Hepatocyte (in vitro differentiated cells): ENCODE measurements around the gene SATB2.

Source experiments
- CTCF ChIP-seq: fragments of 200-600 bp; sonication (generic); IDR thresholded peaks from 2 replicates; pipeline ENCODE4 v1.5.1; 2016; ENCODE audit warnings: antibody characterized with exemption, mild to moderate bottlenecking; ENCODE audit not compliant: poor library complexity
- EZH2 ChIP-seq: fragments of 200-600 bp; sonication (generic); IDR thresholded peaks from 2 replicates; pipeline ENCODE4 v1.6.1; 2016; ENCODE audit warnings: antibody characterized with exemption, mild to moderate bottlenecking, borderline replicate concordance
- EZH2phosphoT487 ChIP-seq: fragments of 200-600 bp; sonication (generic); IDR thresholded peaks from one replicate; pipeline ENCODE4 v1.6.1; 2018; ENCODE audit warnings: antibody characterized with exemption, mild to moderate bottlenecking, low read depth, moderate library complexity; ENCODE audit not compliant: unreplicated experiment, severe bottlenecking

DNA sequence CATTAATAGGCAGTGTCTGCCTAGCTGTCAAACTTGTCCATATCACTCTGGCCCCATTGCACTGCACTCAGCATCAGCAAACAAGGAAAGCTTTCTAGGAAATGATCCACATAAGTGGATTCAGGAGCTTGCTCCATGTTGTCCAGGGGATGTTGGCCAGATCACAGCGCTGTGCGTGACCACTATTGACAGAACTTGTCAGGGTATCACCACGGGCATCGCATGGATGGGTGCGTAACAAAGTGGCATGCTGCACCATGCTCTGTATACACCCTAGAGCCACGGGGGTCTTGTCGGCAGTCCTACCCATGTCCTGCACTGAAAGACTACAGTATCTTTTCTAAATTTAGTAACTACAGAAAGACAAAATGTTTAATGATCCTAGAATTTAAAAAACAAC lies 15.6 kb downstream of the SATB2 start:
- no peak for TF ChIP-seq CTCF
- no peak for TF ChIP-seq EZH2
- no peak for TF ChIP-seq EZH2phosphoT487
